MM.1S (cell line): ENCODE measurements around the gene ZNF653.

Experiments
- EZH2 ChIP-seq: fragments of 300-600 bp; sonication (generic); optimal IDR thresholded peaks from 2 replicates; pipeline ENCODE3; 2017; ENCODE audit warnings: low read depth, mild to moderate bottlenecking, antibody characterized with exemption, low read length, mixed read lengths
- EZH2phosphoT487 ChIP-seq: fragments of 300-600 bp; sonication (generic); IDR thresholded peaks from 2 replicates; pipeline ENCODE4 v1.6.1; 2018; ENCODE audit warnings: antibody characterized with exemption, low read length
- TF ChIP-seq, protein P1 (sequence below): fragments of 300-600 bp; sonication (generic); IDR thresholded peaks from 2 replicates; pipeline ENCODE4 v1.5.1; 2016; ENCODE audit warnings: antibody characterized with exemption, low read length, mixed read lengths

DNA sequence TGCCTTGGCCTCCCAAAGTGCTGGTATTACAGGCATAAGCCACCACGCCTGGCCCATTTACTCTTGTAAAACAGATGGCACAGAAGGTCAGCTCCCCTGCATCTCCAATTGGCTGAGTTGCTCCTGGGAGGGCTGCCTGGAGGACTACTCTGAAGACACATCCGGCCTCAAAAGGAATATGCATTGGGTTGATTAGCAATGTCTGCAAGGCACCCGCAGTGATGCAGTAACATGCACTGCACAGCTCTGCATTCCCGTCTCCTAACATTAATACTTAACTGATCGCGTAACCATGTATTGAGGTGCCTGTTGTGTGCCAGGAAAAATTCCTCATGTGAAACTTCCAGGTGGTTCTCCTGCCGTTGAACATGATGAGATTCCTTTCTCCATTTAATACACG is 29.8 kb downstream of the ZNF653 start:
- TF ChIP-seq, protein P1, sequence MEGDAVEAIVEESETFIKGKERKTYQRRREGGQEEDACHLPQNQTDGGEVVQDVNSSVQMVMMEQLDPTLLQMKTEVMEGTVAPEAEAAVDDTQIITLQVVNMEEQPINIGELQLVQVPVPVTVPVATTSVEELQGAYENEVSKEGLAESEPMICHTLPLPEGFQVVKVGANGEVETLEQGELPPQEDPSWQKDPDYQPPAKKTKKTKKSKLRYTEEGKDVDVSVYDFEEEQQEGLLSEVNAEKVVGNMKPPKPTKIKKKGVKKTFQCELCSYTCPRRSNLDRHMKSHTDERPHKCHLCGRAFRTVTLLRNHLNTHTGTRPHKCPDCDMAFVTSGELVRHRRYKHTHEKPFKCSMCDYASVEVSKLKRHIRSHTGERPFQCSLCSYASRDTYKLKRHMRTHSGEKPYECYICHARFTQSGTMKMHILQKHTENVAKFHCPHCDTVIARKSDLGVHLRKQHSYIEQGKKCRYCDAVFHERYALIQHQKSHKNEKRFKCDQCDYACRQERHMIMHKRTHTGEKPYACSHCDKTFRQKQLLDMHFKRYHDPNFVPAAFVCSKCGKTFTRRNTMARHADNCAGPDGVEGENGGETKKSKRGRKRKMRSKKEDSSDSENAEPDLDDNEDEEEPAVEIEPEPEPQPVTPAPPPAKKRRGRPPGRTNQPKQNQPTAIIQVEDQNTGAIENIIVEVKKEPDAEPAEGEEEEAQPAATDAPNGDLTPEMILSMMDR, result no peak
- TF ChIP-seq EZH2 (no peak), EZH2phosphoT487 (no peak)
